Measurements from ENCODE around the gene SLC25A30.
"Not testable (repeated sequence)": the region's sequence is repeated elsewhere in the genome, so short reads cannot be mapped to it uniquely, and the experiment has no call there.

GRCh38 chr13:45378786-45379185 is 39.4 kb downstream of the SLC25A30 start:
- not testable (repeated sequence) for TF ChIP-seq CTCF, POLR2A (IDR thresholded peaks at IDR 0.05)

Data from vagina (tissue), 2 donors.